Trophoblast cell (in vitro differentiated cells and primary cell): ENCODE measurements around the gene SEC16B.

ENCODE experiments used
- DNase-seq, 2 donors: peaks; one replicate each; pipeline ENCODE4 v3.0.0-alpha.2; 2016
- H2AFZ ChIP-seq: 2 replicates; pipeline ENCODE4 v1.6.1; 2013; ENCODE audit warnings: low read length, moderate library complexity, mild to moderate bottlenecking; ENCODE audit not compliant: insufficient read depth, poor library complexity
- H2AK5ac ChIP-seq: 2 replicates; pipeline ENCODE4 v1.6.1; 2013; ENCODE audit warnings: mild to moderate bottlenecking, low read length
- H2BK120ac ChIP-seq: 2 replicates; pipeline ENCODE4 v1.6.1; 2013; ENCODE audit warnings: low read length, mild to moderate bottlenecking, moderate library complexity; ENCODE audit not compliant: insufficient read depth, poor library complexity
- H2BK12ac ChIP-seq: 2 replicates; pipeline ENCODE4 v1.6.1; 2013; ENCODE audit warnings: mild to moderate bottlenecking, low read length, moderate library complexity
- H2BK5ac ChIP-seq: 2 replicates; pipeline ENCODE4 v1.6.1; 2013; ENCODE audit warnings: low read length, low read depth, moderate library complexity, mild to moderate bottlenecking; ENCODE audit not compliant: poor library complexity
- H3K14ac ChIP-seq: 2 replicates; pipeline ENCODE4 v1.6.1; 2013; ENCODE audit warnings: mild to moderate bottlenecking, low read length
- H3K18ac ChIP-seq: 2 replicates; pipeline ENCODE4 v1.6.1; 2013; ENCODE audit warnings: mild to moderate bottlenecking, low read length
- H3K23ac ChIP-seq: 2 replicates; pipeline ENCODE4 v1.6.1; 2013; ENCODE audit warnings: low read length
- H3K27ac ChIP-seq: 2 replicates; pipeline ENCODE4 v1.5.1; 2013; ENCODE audit warnings: low read depth, mild to moderate bottlenecking, inconsistent platforms, low read length, moderate library complexity
- H3K27me3 ChIP-seq: 2 replicates; pipeline ENCODE4 v1.6.1; 2013; ENCODE audit warnings: inconsistent platforms, mild to moderate bottlenecking, low read length, moderate library complexity; ENCODE audit not compliant: insufficient read depth
- H3K36me3 ChIP-seq, 2 experiments: 1 replicate in 1 of 2; 2 replicates in 1 of 2; pipeline ENCODE4 v1.6.1; 2013; ENCODE audit warnings: low read length in 2 of 2, mild to moderate bottlenecking in 2 of 2, moderate library complexity in 1 of 2; ENCODE audit not compliant: insufficient read depth in 2 of 2, control insufficient read depth in 1 of 2
- H3K4ac ChIP-seq: 2 replicates; pipeline ENCODE4 v1.6.1; 2013; ENCODE audit warnings: low read depth, mild to moderate bottlenecking, low read length, moderate library complexity
- H3K4me1 ChIP-seq, 2 experiments: 1 replicate in 1 of 2; 2 replicates in 1 of 2; pipeline ENCODE4 v1.6.1; 2013; ENCODE audit warnings: low read length in 2 of 2, mild to moderate bottlenecking in 2 of 2, moderate library complexity in 1 of 2; ENCODE audit not compliant: insufficient read depth in 2 of 2, control insufficient read depth in 1 of 2
- H3K4me2 ChIP-seq: 2 replicates; pipeline ENCODE4 v1.6.1; 2013; ENCODE audit warnings: inconsistent platforms, mild to moderate bottlenecking, low read length, moderate library complexity
- H3K4me3 ChIP-seq: 2 replicates; pipeline ENCODE4 v1.5.1; 2013; ENCODE audit warnings: mild to moderate bottlenecking, low read depth, low read length, inconsistent platforms
- H3K79me1 ChIP-seq: one replicate; pipeline ENCODE4 v1.6.1; 2013; ENCODE audit warnings: low read length
- H3K79me2 ChIP-seq: 2 replicates; pipeline ENCODE4 v1.6.1; 2013; ENCODE audit warnings: low read length, mild to moderate bottlenecking; ENCODE audit not compliant: control insufficient read depth, insufficient read depth, poor library complexity
- H3K9ac ChIP-seq: 2 replicates; pipeline ENCODE4 v1.6.1; 2013; ENCODE audit warnings: mild to moderate bottlenecking, low read length
- H3K9me3 ChIP-seq: 2 replicates; pipeline ENCODE4 v1.6.1; 2013; ENCODE audit warnings: low read depth, mild to moderate bottlenecking, control low read depth, inconsistent platforms, low read length; ENCODE audit not compliant: insufficient read depth
- H4K12ac ChIP-seq: 2 replicates; pipeline ENCODE4 v1.6.1; 2013; ENCODE audit warnings: low read depth, mild to moderate bottlenecking, low read length, moderate library complexity
- H4K8ac ChIP-seq: 2 replicates; pipeline ENCODE4 v1.6.1; 2013; ENCODE audit warnings: low read depth, mild to moderate bottlenecking, low read length, moderate library complexity
- H4K91ac ChIP-seq: one replicate; pipeline ENCODE4 v1.6.1; 2013; ENCODE audit warnings: low read depth, mild to moderate bottlenecking, low read length, moderate library complexity
- WGBS: extraction: QIAGEN DNeasy Blood & Tissue Kit; methylation state at CpG from one replicate; pipeline ENCODE4 v1.1.7; 2013; ENCODE audit warnings: missing lambda C conversion rate; ENCODE audit not compliant: insufficient read length, insufficient coverage; ENCODE audit errors: extremely low coverage; 5-methylcytosine and 5-hydroxymethylcytosine counted together

SEC16B gene

GRCh38 chr1:178011864-178012503 lies 42.1 kb upstream of the SEC16B start:
- Histone ChIP-seq H3K4me3 (no peak overlapping the region), H3K79me1 (no peaks in the 10 kb centered on the region), H4K8ac (no peak overlapping the region), H4K12ac (no peak overlapping the region), H3K4ac (no peak overlapping the region), H3K36me3 (no peaks in the 10 kb centered on the region), H2AK5ac (no peak overlapping the region), H2BK12ac (no peak overlapping the region), H3K9me3 (no peaks in the 10 kb centered on the region), H2BK120ac (no peak overlapping the region), H3K18ac (no peak overlapping the region), H3K79me2 (no peaks in the 10 kb centered on the region), H2BK5ac (no peak overlapping the region), H3K14ac (no peak overlapping the region), H2AFZ (no peak overlapping the region), H3K4me2 (no peak overlapping the region), H4K91ac (no peak overlapping the region), H3K27me3 (no peaks in the 10 kb centered on the region), H3K23ac (no peak overlapping the region), H3K27ac (no peak overlapping the region), H3K4me1 (no peaks in the 10 kb centered on the region), H3K9ac (no peak overlapping the region)
- DNase-seq, result no peak
- no CpG with 5 or more reads among the region's 2 CpGs for WGBS

- H3K18ac ChIP-seq, result no peak overlapping the region
- H3K9ac ChIP-seq, result no peak overlapping the region
- no peak overlapping the region for H4K8ac ChIP-seq
- no peak overlapping the region for H2AFZ ChIP-seq
- peak; percentile 40 to 42 for DNase-seq
- H3K4me2 ChIP-seq, result no peak overlapping the region
- H3K79me2 ChIP-seq, result no peaks in the 10 kb centered on the region
- no peak overlapping the region for H2AK5ac ChIP-seq
- no peak overlapping the region for H2BK120ac ChIP-seq
- no peaks in the 10 kb centered on the region for H3K4me1 ChIP-seq
- no peak overlapping the region for H3K4ac ChIP-seq
- no peak overlapping the region for H2BK12ac ChIP-seq
- no peak overlapping the region for H3K23ac ChIP-seq
- no peak overlapping the region for H3K14ac ChIP-seq
- H3K4me3 ChIP-seq, result no peak overlapping the region
- H3K79me1 ChIP-seq, result no peaks in the 10 kb centered on the region
- no peak overlapping the region for H4K12ac ChIP-seq
- no peak overlapping the region for H4K91ac ChIP-seq
- H2BK5ac ChIP-seq, result no peak overlapping the region
- H3K27me3 ChIP-seq, result no peaks in the 10 kb centered on the region
- H3K27ac ChIP-seq, result no peak overlapping the region
- H3K9me3 ChIP-seq, result no peaks in the 10 kb centered on the region
- WGBS, result no CpG with 5 or more reads among the region's 3 CpGs
- no peaks in the 10 kb centered on the region for H3K36me3 ChIP-seq
Observed at GRCh38 chr1:178011465-178011828, 41.6 kb upstream of the SEC16B start.

DNA sequence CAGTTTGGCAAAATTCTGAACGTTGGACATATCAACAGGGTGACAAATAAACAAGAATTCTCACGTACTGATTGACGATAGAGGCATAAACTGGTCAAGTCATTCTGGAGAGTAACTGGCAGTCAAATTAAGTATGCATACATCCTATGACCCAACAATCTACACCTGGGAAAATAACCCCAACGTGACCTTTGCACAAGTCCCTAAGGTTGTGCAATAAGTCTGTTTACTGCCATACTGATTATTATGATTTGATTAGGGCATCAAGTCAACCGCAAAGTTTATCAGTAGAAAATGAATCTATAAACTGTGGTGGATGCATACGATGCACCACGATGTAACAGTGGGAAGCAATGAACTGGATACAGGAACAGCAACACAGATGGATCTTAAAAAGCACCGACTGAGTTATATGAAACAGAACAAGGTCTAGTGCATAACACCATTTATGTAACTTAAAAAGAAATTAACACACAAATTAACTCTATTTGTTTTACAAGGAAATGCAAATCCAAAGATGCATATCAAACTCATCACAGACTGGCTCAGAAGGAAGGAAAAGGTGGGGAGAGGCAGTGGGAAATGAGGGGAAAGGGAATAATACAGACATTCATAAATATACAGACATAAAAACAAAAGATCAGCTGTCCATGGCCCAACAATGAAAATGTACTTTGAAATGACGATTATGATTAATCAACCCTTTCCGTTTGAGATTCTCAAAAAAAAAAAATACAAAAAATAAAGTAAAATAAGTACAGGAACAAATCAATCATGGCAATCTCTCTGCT lies 41.0 kb upstream of the SEC16B start:
- H3K27ac ChIP-seq, result no peak overlapping the region
- no peaks in the 10 kb centered on the region for H3K79me2 ChIP-seq
- H3K79me1 ChIP-seq, result no peaks in the 10 kb centered on the region
- no peak overlapping the region for H3K9ac ChIP-seq
- no peak overlapping the region for H4K91ac ChIP-seq
- H3K36me3 ChIP-seq, result no peaks in the 10 kb centered on the region
- no peaks in the 10 kb centered on the region for H3K27me3 ChIP-seq
- no peaks in the 10 kb centered on the region for H3K9me3 ChIP-seq
- H3K23ac ChIP-seq, result no peak overlapping the region
- no peak overlapping the region for H4K12ac ChIP-seq
- no peak overlapping the region for H2AFZ ChIP-seq
- H3K18ac ChIP-seq, result no peak overlapping the region
- no CpG with 5 or more reads among the region's 10 CpGs for WGBS
- no peak overlapping the region for H2BK120ac ChIP-seq
- no peak overlapping the region for H3K4me2 ChIP-seq
- H4K8ac ChIP-seq, result no peak overlapping the region
- no peaks in the 10 kb centered on the region for H3K4me1 ChIP-seq
- H3K4ac ChIP-seq, result no peak overlapping the region
- H3K4me3 ChIP-seq, result no peak overlapping the region
- H2BK12ac ChIP-seq, result no peak overlapping the region
- H2BK5ac ChIP-seq, result no peak overlapping the region
- H2AK5ac ChIP-seq, result no peak overlapping the region
- no peak overlapping the region for H3K14ac ChIP-seq
- DNase-seq, result no peak

DNA sequence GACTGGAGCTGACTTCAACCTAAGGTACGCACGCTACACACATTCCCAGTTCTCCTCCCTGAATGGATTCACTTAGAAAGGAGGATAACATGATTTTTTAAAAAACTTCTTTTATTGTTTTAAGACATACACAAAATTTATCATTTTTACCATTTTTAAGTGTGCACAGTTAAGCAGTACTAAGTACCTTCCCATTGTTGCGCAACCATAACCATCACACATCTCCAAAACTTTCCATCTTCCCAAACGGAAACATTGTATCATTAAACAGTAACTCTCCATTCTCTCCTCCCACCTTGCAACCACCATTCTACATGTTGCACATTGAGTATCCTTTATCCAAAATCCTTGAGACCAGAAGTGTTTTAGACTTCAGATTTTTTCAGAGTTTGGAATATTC lies 36.2 kb upstream of the SEC16B start:
- no peak overlapping the region for H3K4me3 ChIP-seq
- H2AFZ ChIP-seq, result no peak overlapping the region
- H3K27me3 ChIP-seq, result no peaks in the 10 kb centered on the region
- no peak overlapping the region for H2AK5ac ChIP-seq
- no peak overlapping the region for H2BK120ac ChIP-seq
- no peak overlapping the region for H3K14ac ChIP-seq
- no peaks in the 10 kb centered on the region for H3K79me1 ChIP-seq
- DNase-seq, result no peak
- no peaks in the 10 kb centered on the region for H3K9me3 ChIP-seq
- H2BK12ac ChIP-seq, result no peak overlapping the region
- H3K18ac ChIP-seq, result no peak overlapping the region
- no peak overlapping the region for H4K91ac ChIP-seq
- H3K9ac ChIP-seq, result no peak overlapping the region
- H3K79me2 ChIP-seq, result no peaks in the 10 kb centered on the region
- no peak overlapping the region for H3K27ac ChIP-seq
- H3K23ac ChIP-seq, result no peak overlapping the region
- H4K12ac ChIP-seq, result no peak overlapping the region
- H2BK5ac ChIP-seq, result no peak overlapping the region
- no peaks in the 10 kb centered on the region for H3K4me1 ChIP-seq
- H3K4ac ChIP-seq, result no peak overlapping the region
- H4K8ac ChIP-seq, result no peak overlapping the region
- H3K36me3 ChIP-seq, result no peaks in the 10 kb centered on the region
- H3K4me2 ChIP-seq, result no peak overlapping the region
- no CpG with 5 or more reads among the region's 4 CpGs for WGBS
